HepG2 (cell line): ENCODE results near the gene BRAF. TPM values are rescaled to one million over a fixed set of nuclear protein-coding genes. Genes with fewer than 3 reads are reported as not detected.
A peak's percentile ranks its signal among the peaks of the same experiment; 100 is the strongest.

ENCODE experiments used
- AFF4 ChIP-seq: sonication (generic); formaldehyde crosslinking; IDR thresholded peaks from 2 replicates; pipeline ENCODE4 v1.4.0; 2020; ENCODE audit warnings: missing genetic modification reagents
- FOXJ3 ChIP-seq: sonication (generic); formaldehyde crosslinking; IDR thresholded peaks from 2 replicates; pipeline ENCODE4 v1.4.0; 2020; ENCODE audit warnings: missing genetic modification reagents, mild to moderate bottlenecking, borderline replicate concordance
- HES4 ChIP-seq: sonication (generic); formaldehyde crosslinking; IDR thresholded peaks from 2 replicates; pipeline ENCODE4 v1.9.0; 2021; ENCODE audit warnings: mild to moderate bottlenecking, missing genetic modification reagents, borderline replicate concordance
- HNF4A ChIP-seq: sonication (generic); formaldehyde crosslinking; IDR thresholded peaks from 2 replicates; pipeline ENCODE4 v1.4.0; 2020; ENCODE audit warnings: missing genetic modification reagents
- PAXIP1 ChIP-seq: sonication (generic); formaldehyde crosslinking; conservative IDR thresholded peaks from 2 replicates; pipeline ENCODE4 v1.4.0; 2020; ENCODE audit warnings: mild to moderate bottlenecking, missing genetic modification reagents, moderate library complexity
- RBM22 ChIP-seq: fragments of 200-400 bp; formaldehyde crosslinking; optimal IDR thresholded peaks from 2 replicates; pipeline ENCODE3; 2017; ENCODE audit warnings: mild to moderate bottlenecking, low read length, moderate library complexity
- SALL1 ChIP-seq: sonication (generic); formaldehyde crosslinking; IDR thresholded peaks from 2 replicates; pipeline ENCODE4 v1.8.0; 2022; ENCODE audit warnings: mild to moderate bottlenecking, missing genetic modification reagents
- SOX5 ChIP-seq: IDR thresholded peaks from 2 replicates; pipeline ENCODE4 v1.6.1; 2016; ENCODE audit warnings: borderline replicate concordance
- YEATS4 ChIP-seq: sonication (generic); formaldehyde crosslinking; IDR thresholded peaks from 2 replicates; pipeline ENCODE4 v1.4.0; 2020; ENCODE audit warnings: missing genetic modification reagents, borderline replicate concordance
- ZNF24 ChIP-seq: fragments of 450-650 bp; IDR thresholded peaks from 2 replicates; pipeline ENCODE4 v1.6.1; 2017; ENCODE audit warnings: antibody characterized with exemption, mild to moderate bottlenecking
- ZNF430 ChIP-seq: sonication (generic); formaldehyde crosslinking; IDR thresholded peaks from 2 replicates; pipeline ENCODE4 v1.9.0; 2021; ENCODE audit warnings: mild to moderate bottlenecking, missing genetic modification reagents
- ZNF460 ChIP-seq: sonication (generic); formaldehyde crosslinking; IDR thresholded peaks from 2 replicates; pipeline ENCODE4 v1.5.1; 2020; ENCODE audit warnings: missing genetic modification reagents, mild to moderate bottlenecking, borderline replicate concordance
- ZNF501 ChIP-seq: sonication (generic); formaldehyde crosslinking; IDR thresholded peaks from 2 replicates; pipeline ENCODE4 v1.5.1; 2020; ENCODE audit warnings: mild to moderate bottlenecking, moderate library complexity, missing genetic modification reagents
- ZNF672 ChIP-seq: sonication (generic); formaldehyde crosslinking; IDR thresholded peaks from 2 replicates; pipeline ENCODE4 v1.8.1; 2022; ENCODE audit warnings: missing genetic modification reagents
- ZNF83 ChIP-seq: sonication (generic); formaldehyde crosslinking; IDR thresholded peaks from 2 replicates; pipeline ENCODE4 v1.4.0; 2020; ENCODE audit warnings: missing genetic modification reagents, mild to moderate bottlenecking, borderline replicate concordance
- polyA plus RNA-seq, 8 experiments: library from polyadenylated mRNA; depleted of rRNA in 3 of 8; stranded (reverse) in 7 of 8; unstranded in 1 of 8; fragments of >200 nt; fragmentation: Illumina TruSeq in 4 of 8; extraction: Trizol in 4 of 8; gene quantifications; 2 replicates each; pipeline versions ENCODE4 v1.2.1 to v1.2.3, GENCODE V29; 2011 to 2016; ENCODE audit warnings: low read depth in 4 of 8, missing spikeins in 1 of 8, mixed read lengths in 1 of 8; ENCODE audit not compliant: insufficient read depth in 1 of 8
- total RNA-seq, 5 experiments: library from RNA; depleted of rRNA; stranded (reverse); fragments of >200 nt; fragmentation: Illumina TruSeq; extraction: Trizol; gene quantifications; 2 replicates each; pipeline ENCODE4 v1.2.3, GENCODE V29; 2016; ENCODE audit warnings: low read depth in 1 of 5
- TF ChIP-seq, protein P1 (sequence below): sonication (generic); formaldehyde crosslinking; IDR thresholded peaks from 2 replicates; pipeline ENCODE4 v1.8.0; 2022; ENCODE audit warnings: mild to moderate bottlenecking, missing genetic modification reagents; ENCODE audit not compliant: insufficient replicate concordance
- TF ChIP-seq, protein P2 (sequence below): sonication (generic); formaldehyde crosslinking; IDR thresholded peaks from 2 replicates; pipeline ENCODE4 v1.4.0; 2020; ENCODE audit warnings: missing genetic modification reagents

The BRAF gene
- total and polyA plus RNA-seq, 2 of the 13 experiments (the other 11 are each of a cell fraction or from before 2014, with no cell fraction given) = 12.5 to 13.4 TPM

- TF ChIP-seq, protein P1, sequence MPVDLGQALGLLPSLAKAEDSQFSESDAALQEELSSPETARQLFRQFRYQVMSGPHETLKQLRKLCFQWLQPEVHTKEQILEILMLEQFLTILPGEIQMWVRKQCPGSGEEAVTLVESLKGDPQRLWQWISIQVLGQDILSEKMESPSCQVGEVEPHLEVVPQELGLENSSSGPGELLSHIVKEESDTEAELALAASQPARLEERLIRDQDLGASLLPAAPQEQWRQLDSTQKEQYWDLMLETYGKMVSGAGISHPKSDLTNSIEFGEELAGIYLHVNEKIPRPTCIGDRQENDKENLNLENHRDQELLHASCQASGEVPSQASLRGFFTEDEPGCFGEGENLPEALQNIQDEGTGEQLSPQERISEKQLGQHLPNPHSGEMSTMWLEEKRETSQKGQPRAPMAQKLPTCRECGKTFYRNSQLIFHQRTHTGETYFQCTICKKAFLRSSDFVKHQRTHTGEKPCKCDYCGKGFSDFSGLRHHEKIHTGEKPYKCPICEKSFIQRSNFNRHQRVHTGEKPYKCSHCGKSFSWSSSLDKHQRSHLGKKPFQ (CRISPR knock-in tag) = peak; percentile 75
- TF ChIP-seq RBM22 (peak; percentile 72), ZNF501 (CRISPR knock-in tag) (peak; percentile 77), HNF4A (CRISPR knock-in tag) (no peak), PAXIP1 (CRISPR knock-in tag) (peak; percentile 48), YEATS4 (CRISPR knock-in tag) (peak; percentile 96), SALL1 (CRISPR knock-in tag) (peak; percentile 68), SOX5 (CRISPR knock-in tag) (peak; percentile 12; the same call in 1 of the 2 replicates), ZNF672 (CRISPR knock-in tag) (no peak), ZNF460 (CRISPR knock-in tag) (peak; percentile 36; the same call in 1 of the 2 replicates), ZNF430 (CRISPR knock-in tag) (peak; percentile 59; the same call in 1 of the 2 replicates), ZNF24 (no peak), HES4 (peak; percentile 37; the same call in 1 of the 2 replicates), ZNF83 (CRISPR knock-in tag) (0 out of 2 replicates have a peak, but pooled peaks have one; percentile 37), FOXJ3 (CRISPR knock-in tag) (no peak), AFF4 (no peak; the same call in 1 of the 2 replicates)
- TF ChIP-seq, protein P2, sequence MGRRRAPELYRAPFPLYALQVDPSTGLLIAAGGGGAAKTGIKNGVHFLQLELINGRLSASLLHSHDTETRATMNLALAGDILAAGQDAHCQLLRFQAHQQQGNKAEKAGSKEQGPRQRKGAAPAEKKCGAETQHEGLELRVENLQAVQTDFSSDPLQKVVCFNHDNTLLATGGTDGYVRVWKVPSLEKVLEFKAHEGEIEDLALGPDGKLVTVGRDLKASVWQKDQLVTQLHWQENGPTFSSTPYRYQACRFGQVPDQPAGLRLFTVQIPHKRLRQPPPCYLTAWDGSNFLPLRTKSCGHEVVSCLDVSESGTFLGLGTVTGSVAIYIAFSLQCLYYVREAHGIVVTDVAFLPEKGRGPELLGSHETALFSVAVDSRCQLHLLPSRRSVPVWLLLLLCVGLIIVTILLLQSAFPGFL (CRISPR knock-in tag) = no peak
- TF ChIP-seq, all 625 proteins: peak for 298
Measured at GRCh38 chr7:140696680-140697446, 227.9 kb downstream of the BRAF start, which contains the start of gene NDUFB2 (continued).
